H1 (cell line): Measurements from ENCODE around the gene TNFAIP8L3. TPM values are rescaled to one million over a fixed set of nuclear protein-coding genes. Genes with fewer than 3 reads are reported as not detected.

Source experiments
- CTCF ChIA-PET: fragments of 300-600 bp; sonication (Branson Sonifier 250); formaldehyde crosslinking; loops from one replicate; lab custom pipeline; 2021; ENCODE audit not compliant: partially characterized antibody; lab: Charles Lee
- POLR2A ChIA-PET: fragments of 300-600 bp; sonication (Branson Sonifier 250); formaldehyde crosslinking; loops from one replicate; lab custom pipeline; 2021; ENCODE audit warnings: inconsistent platforms; ENCODE audit not compliant: partially characterized antibody; lab: Charles Lee
- DNase-seq, 2 experiments: peaks; one replicate each; pipeline versions ENCODE4 v3.0.0 to v3.0.0-alpha.2; 2010 to 2022; ENCODE audit warnings: low spot score in 2 of 2, low read depth in 1 of 2, mixed read lengths in 1 of 2
- FAIRE-seq: peaks from 2 replicates; lab custom pipeline; 2011; peaks lifted over from hg19 to GRCh38; lab: Jason Lieb, UNC
- H2AFZ ChIP-seq: 2 replicates; pipeline ENCODE4 v1.8.1; 2012; ENCODE audit warnings: low read length, inconsistent platforms
- H2AK5ac ChIP-seq: 2 replicates; pipeline ENCODE4 v1.6.1; 2013; ENCODE audit warnings: low read depth, low read length
- H2BK120ac ChIP-seq: replicated peaks from 2 replicates; pipeline ENCODE3; 2013; ENCODE audit warnings: low read depth, low read length, inconsistent platforms
- H2BK12ac ChIP-seq: 2 replicates; pipeline ENCODE4 v1.6.1; 2013; ENCODE audit warnings: low read depth, low read length
- H2BK15ac ChIP-seq: 2 replicates; pipeline ENCODE4 v1.6.1; 2013; ENCODE audit warnings: low read length
- H2BK20ac ChIP-seq: 2 replicates; pipeline ENCODE4 v1.6.1; 2013; ENCODE audit warnings: low read length
- H2BK5ac ChIP-seq: 2 replicates; pipeline ENCODE4 v1.6.1; 2013; ENCODE audit warnings: low read depth, low read length
- H3K14ac ChIP-seq: 2 replicates; pipeline ENCODE4 v1.6.1; 2013; ENCODE audit warnings: inconsistent platforms; ENCODE audit not compliant: insufficient read length
- H3K18ac ChIP-seq: 2 replicates; pipeline ENCODE4 v1.6.1; 2013; ENCODE audit warnings: low read length; ENCODE audit errors: extremely low read depth
- H3K23ac ChIP-seq: 2 replicates; pipeline ENCODE4 v1.6.1; 2013; ENCODE audit warnings: inconsistent platforms; ENCODE audit not compliant: insufficient read length
- H3K23me2 ChIP-seq: 2 replicates; pipeline ENCODE4 v1.6.1; 2013; ENCODE audit warnings: low read depth, low read length
- H3K27ac ChIP-seq: 2 replicates; pipeline ENCODE4 v1.6.1; 2011; ENCODE audit warnings: low read depth, low read length, inconsistent platforms
- H3K27me3 ChIP-seq, 4 experiments: replicated peaks in 1 of 4; 1 replicate in 1 of 4; 2 replicates in 3 of 4; pipeline versions ENCODE4 v1.6.1 to v1.8.1; 2011 to 2013; ENCODE audit warnings: low read length in 3 of 4, mild to moderate bottlenecking in 3 of 4, inconsistent platforms in 2 of 4, mixed read lengths in 2 of 4, moderate library complexity in 1 of 4; ENCODE audit not compliant: control insufficient read depth in 3 of 4, insufficient read depth in 3 of 4; ENCODE audit errors: extremely low read depth in 1 of 4
- H3K36me3 ChIP-seq, 4 experiments: 2 replicates each; pipeline versions ENCODE4 v1.6.1 to v1.8.1; 2011 to 2013; ENCODE audit warnings: mild to moderate bottlenecking in 4 of 4, low read length in 3 of 4, moderate library complexity in 2 of 4, control low read depth in 1 of 4, inconsistent platforms in 1 of 4; ENCODE audit not compliant: insufficient read depth in 4 of 4, control insufficient read depth in 2 of 4
- H3K4ac ChIP-seq: replicated peaks from 2 replicates; pipeline ENCODE3; 2013; ENCODE audit warnings: low read length, low read depth, mixed read lengths, inconsistent platforms; ENCODE audit not compliant: insufficient read length
- H3K4me1 ChIP-seq, 4 experiments: replicated peaks in 1 of 4; 1 replicate in 1 of 4; 2 replicates in 3 of 4; pipeline versions ENCODE4 v1.6.1 to v1.8.1; 2011 to 2013; ENCODE audit warnings: low read length in 3 of 4, inconsistent platforms in 2 of 4, mixed read lengths in 1 of 4; ENCODE audit not compliant: insufficient read depth in 4 of 4, control insufficient read depth in 3 of 4
- H3K4me2 ChIP-seq, 2 experiments: 2 replicates each; pipeline versions ENCODE4 v1.6.1 to v1.8.1; 2011 to 2013; ENCODE audit warnings: low read depth in 2 of 2, low read length in 2 of 2, control low read depth in 1 of 2, inconsistent platforms in 1 of 2, mild to moderate bottlenecking in 1 of 2; ENCODE audit not compliant: insufficient read depth in 1 of 2
- H3K4me3 ChIP-seq, 4 experiments: fragments of 200-600, 300-600 bp in 1 of 4; sonication (generic), shearing (Covaris generic), sonication (Bioruptor Twin) in 1 of 4; 2 replicates each; pipeline versions ENCODE4 v1.5.1 to v1.8.1; 2011 to 2016; ENCODE audit warnings: low read length in 4 of 4, low read depth in 3 of 4, control low read depth in 2 of 4, inconsistent platforms in 2 of 4, mild to moderate bottlenecking in 2 of 4, mixed read lengths in 1 of 4, moderate library complexity in 1 of 4; ENCODE audit not compliant: insufficient read depth in 2 of 4; ENCODE audit errors: extremely low read depth in 1 of 4
- H3K56ac ChIP-seq: replicated peaks from 2 replicates; pipeline ENCODE3; 2013; ENCODE audit warnings: low read depth, mild to moderate bottlenecking, mixed read lengths, low read length, inconsistent platforms; ENCODE audit not compliant: insufficient read length
- H3K79me1 ChIP-seq: 2 replicates; pipeline ENCODE4 v1.6.1; 2013; ENCODE audit warnings: low read depth, low read length, control low read depth
- H3K79me2 ChIP-seq, 2 experiments: 2 replicates each; pipeline versions ENCODE4 v1.6.1 to v1.8.1; 2012 to 2013; ENCODE audit warnings: low read length in 2 of 2, mild to moderate bottlenecking in 2 of 2, inconsistent platforms in 1 of 2; ENCODE audit not compliant: insufficient read depth in 2 of 2, control insufficient read depth in 1 of 2
- H3K9ac ChIP-seq, 4 experiments: replicated peaks in 1 of 4; 1 replicate in 1 of 4; 2 replicates in 3 of 4; pipeline versions ENCODE4 v1.6.1 to v1.8.1; 2011 to 2013; ENCODE audit warnings: low read depth in 3 of 4, low read length in 3 of 4, control low read depth in 2 of 4, mild to moderate bottlenecking in 2 of 4, moderate library complexity in 2 of 4, inconsistent platforms in 1 of 4; ENCODE audit errors: extremely low read depth in 1 of 4
- H3K9me3 ChIP-seq, 2 experiments: 2 replicates each; pipeline versions ENCODE4 v1.6.1 to v1.8.1; 2012 to 2013; ENCODE audit warnings: mild to moderate bottlenecking in 2 of 2, moderate library complexity in 2 of 2, control low read depth in 1 of 2, inconsistent platforms in 1 of 2, low read depth in 1 of 2, low read length in 1 of 2, mixed read lengths in 1 of 2; ENCODE audit not compliant: insufficient read depth in 2 of 2
- H4K20me1 ChIP-seq, 2 experiments: replicated peaks in 1 of 2; 2 replicates each; pipeline versions ENCODE3 to v1.8.1; 2011 to 2013; ENCODE audit warnings: inconsistent platforms in 2 of 2, low read length in 2 of 2, mild to moderate bottlenecking in 1 of 2; ENCODE audit not compliant: insufficient read depth in 2 of 2, control insufficient read depth in 1 of 2
- H4K5ac ChIP-seq: 2 replicates; pipeline ENCODE4 v1.6.1; 2013; ENCODE audit warnings: low read length, low read depth, mixed read lengths, inconsistent platforms; ENCODE audit not compliant: insufficient read length
- H4K8ac ChIP-seq: 2 replicates; pipeline ENCODE4 v1.8.0; 2013; ENCODE audit warnings: mild to moderate bottlenecking, moderate library complexity, low read length, inconsistent platforms; ENCODE audit not compliant: insufficient read depth; ENCODE audit errors: extremely low read depth
- H4K91ac ChIP-seq: replicated peaks from 2 replicates; pipeline ENCODE3; 2013; ENCODE audit warnings: low read length, mixed read lengths, inconsistent platforms; ENCODE audit not compliant: insufficient read length
- BACH1 ChIP-seq: IDR thresholded peaks from 2 replicates; pipeline ENCODE4 v1.6.1; 2012; ENCODE audit warnings: low read length, improper control_type of control experiment
- CEBPB ChIP-seq: IDR thresholded peaks from 2 replicates; pipeline ENCODE4 v1.6.1; 2012; ENCODE audit warnings: low read depth, low read length
- CREB1 ChIP-seq: IDR thresholded peaks from 2 replicates; pipeline ENCODE4 v1.6.1; 2012; ENCODE audit warnings: inconsistent platforms
- EGR1 ChIP-seq: IDR thresholded peaks from 2 replicates; pipeline ENCODE4 v1.6.1; 2011; ENCODE audit warnings: low read depth, low read length, borderline replicate concordance
- HDAC2 ChIP-seq, 2 experiments: fragments of 300-600 bp in 1 of 2; sonication (generic) in 1 of 2; IDR thresholded peaks; 2 replicates each; pipeline ENCODE4 v1.6.1; 2011 to 2012; ENCODE audit warnings: low read depth in 2 of 2, low read length in 2 of 2, mild to moderate bottlenecking in 2 of 2, moderate library complexity in 2 of 2, borderline replicate concordance in 1 of 2, inconsistent platforms in 1 of 2
- NANOG ChIP-seq: IDR thresholded peaks from 2 replicates; pipeline ENCODE4 v1.6.1; 2011; ENCODE audit warnings: low read length, low read depth, mild to moderate bottlenecking, inconsistent platforms; ENCODE audit not compliant: insufficient read depth, poor library complexity, severe bottlenecking
- NRF1 ChIP-seq: IDR thresholded peaks from 2 replicates; pipeline ENCODE4 v1.6.1; 2011; ENCODE audit warnings: mild to moderate bottlenecking, low read depth, low read length, improper control_type of control experiment
- PHF8 ChIP-seq: fragments of 200-600 bp; sonication (generic); conservative IDR thresholded peaks from 2 replicates; pipeline ENCODE4 v1.7.1; 2012; ENCODE audit warnings: low read depth, mild to moderate bottlenecking, inconsistent platforms, low read length, moderate library complexity
- RAD21 ChIP-seq, 2 experiments: IDR thresholded peaks in 1 of 2; conservative IDR thresholded peaks in 1 of 2; 2 replicates each; pipeline ENCODE4 v1.6.1; 2011; ENCODE audit warnings: low read depth in 2 of 2, low read length in 2 of 2, improper control_type of control experiment in 1 of 2, inconsistent platforms in 1 of 2, mild to moderate bottlenecking in 1 of 2, moderate library complexity in 1 of 2
- SIRT6 ChIP-seq: IDR thresholded peaks from one replicate; pipeline ENCODE4 v1.7.1; 2012; ENCODE audit warnings: low read length, inconsistent platforms
- TEAD4 ChIP-seq: IDR thresholded peaks from 2 replicates; pipeline ENCODE4 v1.6.1; 2012; ENCODE audit warnings: low read depth, low read length, inconsistent platforms, mixed read lengths
- ZNF274 ChIP-seq: IDR thresholded peaks from 2 replicates; pipeline ENCODE4 v1.7.0; 2012; ENCODE audit warnings: low read length, borderline replicate concordance; ENCODE audit errors: extremely low read depth
- WGBS, 2 experiments: shearing (Covaris generic) in 1 of 2; methylation state at CpG; one replicate each; pipeline versions ENCODE4 v1.1.6 to v1.1.7; 2013 to 2015; ENCODE audit warnings: low lambda C conversion rate in 2 of 2, mixed read lengths in 2 of 2, inconsistent platforms in 1 of 2, low coverage in 1 of 2, missing lambda C conversion rate in 1 of 2; ENCODE audit not compliant: insufficient replicate concordance in 2 of 2, insufficient coverage in 1 of 2, insufficient read length in 1 of 2; ENCODE audit errors: extremely low coverage in 1 of 2, missing lambda C conversion rate in 1 of 2; 5-methylcytosine and 5-hydroxymethylcytosine counted together
- polyA plus RNA-seq, 7 experiments: library from polyadenylated mRNA; depleted of rRNA in 3 of 7; stranded (reverse) in 5 of 7; unstranded in 2 of 7; fragments of >200 nt in 5 of 7; fragments of 200-250 nt in 2 of 7; gene quantifications; 1 replicate in 5 of 7; 2 replicates in 1 of 7; 4 replicates in 1 of 7; pipeline versions ENCODE4 v1.2.1 to v1.2.3, GENCODE V29; 2011 to 2013; ENCODE audit warnings: missing spikeins in 2 of 7, mixed read lengths in 2 of 7
- total RNA-seq: library from RNA; stranded (reverse); fragmentation: NEBNext Ultra II Directional; extraction: Animal tissue kit (Norgen Biotek cat#: 25700); gene quantifications from 2 replicates; pipeline ENCODE4 v1.2.1, GENCODE V29; 2021

TNFAIP8L3 gene
- total and polyA plus RNA-seq, 2 of the 8 experiments (the other 6 are each of a cell fraction or from before 2014, with no cell fraction given), result 0.23 to 0.67 TPM

GRCh38 chr15:51075364-51075763 lies 19.3 kb downstream of the TNFAIP8L3 start:
- no peak overlapping the region for H3K56ac ChIP-seq
- no peaks in the 10 kb centered on the region for H3K79me2 ChIP-seq
- 82% methylated on average over 5 of the region's 5 CpGs; no CpG with 5 or more reads in 1 of the 2 experiments for WGBS, 2 experiments
- H3K27me3 ChIP-seq, result no peaks in the 10 kb centered on the region
- no peak overlapping the region for H3K4me3 ChIP-seq
- TF ChIP-seq ZNF274 (no peak), NANOG (no peak), SIRT6 (no peak), EGR1 (no peak), NRF1 (no peak), CEBPB (no peak), CREB1 (no peak), HDAC2 (IDR thresholded peaks at IDR 0.05; ENCODE audit: borderline replicate concordance in 1 of 2, low read depth in 2 of 2, low read length in 2 of 2) (no peak), PHF8 (no peak), BACH1 (no peak), TEAD4 (no peak), RAD21 (IDR thresholded peaks at IDR 0.05 in 1 of 2, conservative IDR thresholded peaks at IDR 0.05 in 1 of 2; ENCODE audit: low read depth in 2 of 2, low read length in 2 of 2) (no peak)
- no peak overlapping the region for H3K27ac ChIP-seq
- H4K5ac ChIP-seq, result no peak overlapping the region
- no peak overlapping the region for H2AFZ ChIP-seq
- no peak overlapping the region for H2BK20ac ChIP-seq
- no peaks in the 10 kb centered on the region; the same call in 1 of the 2 replicates for H3K23me2 ChIP-seq
- no peak overlapping the region for H3K23ac ChIP-seq
- FAIRE-seq (no peak), DNase-seq (no peak)
- H3K36me3 ChIP-seq, result no peaks in the 10 kb centered on the region
- H4K20me1 ChIP-seq, result no peaks in the 10 kb centered on the region
- no peak overlapping the region for H4K91ac ChIP-seq
- H2BK12ac ChIP-seq, result no peak overlapping the region
- ChIA-PET POLR2A (no interaction called here), CTCF (interaction anchor here (0.6 to 1.1 kb wide), 2 partner anchors 24 to 58 kb away, joined by 3 to 6 read pairs; no protein-coding TSS in a partner anchor)
- H4K8ac ChIP-seq, result no peak overlapping the region; the same call in 1 of the 2 replicates
- no peak overlapping the region for H2BK15ac ChIP-seq
- no peak overlapping the region for H3K4me2 ChIP-seq
- no peak overlapping the region for H2BK5ac ChIP-seq
- H3K14ac ChIP-seq, result no peak overlapping the region
- no peaks in the 10 kb centered on the region for H3K9me3 ChIP-seq
- H2BK120ac ChIP-seq, result no peak overlapping the region
- no peak overlapping the region for H3K4ac ChIP-seq
- no peak overlapping the region for H3K18ac ChIP-seq
- H3K79me1 ChIP-seq, result no peaks in the 10 kb centered on the region
- peaks cover 0 to 9% (median 5%) of the 10 kb centered on the region in 4 experiments; a peak in 4 of 7 replicates for H3K4me1 ChIP-seq
- no peak overlapping the region for H2AK5ac ChIP-seq
- H3K9ac ChIP-seq, result no peak overlapping the region
